Measurements from ENCODE around the gene DDX42.
"Not testable (repeated sequence)": the region's sequence is repeated elsewhere in the genome, so short reads cannot be mapped to it uniquely, and the experiment has no call there.

Gene DDX42

DNA sequence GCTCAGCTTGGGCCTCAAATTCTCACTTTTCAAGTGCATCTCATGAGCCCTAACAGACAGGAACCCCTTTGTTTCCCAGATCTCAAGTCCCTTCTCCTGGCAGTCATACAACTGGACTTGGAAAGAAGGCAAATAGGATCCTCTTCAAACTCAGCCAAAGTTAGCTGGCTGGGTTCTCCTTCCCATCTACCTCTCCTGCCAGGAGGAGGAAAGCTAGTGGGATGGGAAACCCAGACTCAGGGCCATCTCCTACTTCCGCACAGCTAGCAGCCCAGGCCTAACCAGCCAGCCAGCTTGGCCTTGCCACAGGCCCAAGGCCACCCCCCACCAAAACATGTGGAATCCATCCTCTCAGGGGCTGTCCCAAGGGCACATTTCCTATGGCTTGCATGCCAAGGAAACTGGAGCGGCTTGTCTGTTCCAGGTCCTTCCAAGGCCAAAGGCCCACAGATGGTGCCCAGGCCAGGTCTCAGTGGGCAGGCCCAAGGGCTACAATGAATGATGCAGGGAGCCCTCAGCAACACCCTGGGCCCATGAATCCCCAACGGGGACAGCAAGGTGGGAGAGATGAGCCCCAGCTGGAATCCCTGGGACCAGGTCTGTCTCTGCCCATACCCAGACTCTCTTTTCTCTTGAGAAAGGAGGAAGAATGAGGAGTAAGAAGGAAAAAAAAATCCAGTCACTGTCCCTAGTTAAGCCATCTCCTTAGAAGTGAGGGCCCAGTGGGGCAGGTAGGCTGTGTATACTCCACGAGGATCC, 66.8 kb downstream of the DDX42 start:
- ATAC-seq, result no peak

DNA sequence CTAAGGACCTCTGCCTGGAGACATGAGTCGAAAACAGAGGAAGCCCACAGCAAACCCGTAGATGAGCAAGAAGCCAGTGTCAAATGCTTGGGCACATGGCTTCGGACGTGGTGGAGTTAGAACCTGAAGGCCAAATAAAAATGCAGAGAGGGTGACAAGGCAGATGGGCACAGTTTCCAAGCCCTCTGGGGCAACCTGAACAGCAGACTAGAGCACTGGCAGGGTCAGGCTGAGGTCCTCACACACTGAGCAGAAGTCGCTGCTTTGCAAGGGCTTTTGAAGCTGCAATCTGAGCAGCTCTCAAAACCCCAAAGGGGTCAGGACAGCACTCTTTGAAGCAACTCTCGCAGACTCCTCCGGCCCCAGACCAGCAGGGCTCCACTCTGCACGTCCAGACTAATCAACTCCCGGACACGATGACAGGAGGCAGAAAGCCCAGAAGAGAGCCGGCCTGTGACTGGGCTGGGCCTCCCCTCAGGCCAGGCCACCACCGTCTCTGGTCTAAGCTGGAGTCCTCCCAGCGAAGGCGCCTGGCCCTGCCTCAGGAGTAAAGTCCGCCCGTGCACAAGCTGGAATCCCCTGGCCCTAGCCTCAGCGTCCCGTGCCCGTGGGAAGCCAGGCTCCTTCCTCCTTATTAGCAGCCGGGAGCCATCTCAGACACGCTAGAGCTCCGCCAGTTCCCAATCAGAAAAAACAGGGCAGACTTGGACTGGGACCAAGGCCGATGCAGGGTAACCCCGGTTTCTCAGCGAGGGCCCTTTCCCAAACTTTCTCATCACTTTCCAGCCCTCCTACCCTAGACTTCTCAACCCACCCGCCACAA, 67.6 kb downstream of the DDX42 start:
- no peak for ATAC-seq

DNA sequence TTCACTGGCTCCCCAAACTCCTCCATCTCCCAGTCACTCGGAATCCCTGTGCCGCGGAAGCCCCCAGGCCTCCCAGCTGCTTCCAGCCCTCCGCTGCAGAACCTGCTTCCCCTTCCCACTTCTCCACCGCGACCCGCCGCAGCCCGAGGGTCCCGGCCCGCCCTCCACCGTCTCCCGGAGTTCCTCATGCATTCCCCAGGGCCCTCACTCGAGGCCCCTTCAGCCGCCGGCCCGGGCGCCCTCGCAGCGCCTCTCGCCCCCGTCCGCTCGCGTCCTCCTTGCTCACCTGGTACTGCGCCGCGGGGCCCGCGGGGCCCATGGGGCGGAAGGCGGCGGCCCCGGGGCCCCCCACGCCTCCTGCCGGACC, 68.2 kb downstream of the DDX42 start:
- peak; percentile 33 to 44 for ATAC-seq

DNA sequence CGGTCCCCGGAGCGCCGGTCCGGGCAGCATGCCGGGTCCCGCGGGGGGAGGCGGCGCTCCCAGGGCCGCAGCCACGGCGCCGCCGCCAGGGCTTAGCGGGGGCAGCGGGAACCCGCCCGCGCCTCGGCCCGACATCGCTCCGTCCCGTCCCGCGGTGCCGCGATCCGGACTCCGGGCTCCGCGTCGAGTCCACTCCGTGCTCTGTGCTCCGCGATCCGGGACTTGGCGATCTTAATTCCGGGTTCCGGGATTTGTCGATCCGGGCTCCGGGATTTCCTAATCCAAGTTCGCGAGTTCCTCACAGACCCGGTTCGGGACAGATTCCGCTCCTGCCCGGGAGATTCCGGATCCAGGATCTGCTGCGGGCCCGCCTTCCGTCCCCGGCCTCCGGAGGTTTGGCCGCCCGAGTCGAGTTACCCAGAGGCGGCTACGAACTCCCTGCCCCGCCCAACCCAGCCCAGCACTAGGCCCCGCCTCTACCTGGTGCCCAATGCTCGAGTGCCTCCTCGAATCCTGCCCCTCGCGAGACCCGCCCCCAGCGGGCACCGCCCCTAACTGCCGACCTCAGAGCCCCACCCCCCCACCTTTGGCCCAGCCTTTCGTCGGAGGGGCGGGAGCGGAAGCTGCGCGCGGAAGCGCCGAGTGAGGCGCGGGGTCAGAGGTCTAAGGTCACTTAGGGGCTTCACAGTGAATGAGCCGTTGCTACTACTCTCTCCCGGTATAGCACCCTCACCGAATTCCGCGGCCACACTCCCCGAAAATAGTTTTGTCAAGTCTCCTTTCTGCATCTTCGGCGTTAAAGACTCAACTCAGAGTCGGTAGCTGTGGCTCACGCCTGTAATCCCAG, 68.8 kb downstream of the DDX42 start, which contains the start of gene SMARCD2:
SMARCD2 (minus strand) TSS at position 146 of the 847 bp plus-strand sequence; CDS start at position 135, 11 bp downstream.
- peak; percentile 90 to 91 for ATAC-seq

DNA sequence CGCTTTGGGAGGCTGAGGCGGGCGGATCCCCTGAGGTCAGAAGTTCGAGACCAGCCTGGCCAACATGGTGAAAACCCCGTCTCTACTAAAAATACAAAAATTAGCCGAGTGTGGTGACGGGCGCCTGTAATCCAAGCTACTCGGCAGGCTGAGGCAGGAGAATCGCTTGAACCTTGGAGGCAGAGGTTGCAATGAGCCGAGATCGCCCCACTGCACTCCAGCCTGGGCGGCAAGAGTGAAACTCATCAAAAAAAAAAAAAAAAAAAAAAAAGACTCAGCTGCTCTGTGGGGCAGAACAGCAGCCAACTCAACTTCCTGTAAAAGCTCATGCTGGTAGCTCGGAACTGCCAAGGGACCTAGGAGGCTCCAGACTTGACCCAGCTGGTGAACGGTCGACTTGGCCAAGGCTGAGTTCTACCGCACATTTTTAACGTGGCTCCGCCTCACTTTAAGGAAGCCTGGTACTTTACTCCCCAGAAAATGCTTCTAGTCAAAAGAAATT, 69.5 kb downstream of the DDX42 start:
- ATAC-seq, result peak in 1 of 2 donors; percentile 5

DNA sequence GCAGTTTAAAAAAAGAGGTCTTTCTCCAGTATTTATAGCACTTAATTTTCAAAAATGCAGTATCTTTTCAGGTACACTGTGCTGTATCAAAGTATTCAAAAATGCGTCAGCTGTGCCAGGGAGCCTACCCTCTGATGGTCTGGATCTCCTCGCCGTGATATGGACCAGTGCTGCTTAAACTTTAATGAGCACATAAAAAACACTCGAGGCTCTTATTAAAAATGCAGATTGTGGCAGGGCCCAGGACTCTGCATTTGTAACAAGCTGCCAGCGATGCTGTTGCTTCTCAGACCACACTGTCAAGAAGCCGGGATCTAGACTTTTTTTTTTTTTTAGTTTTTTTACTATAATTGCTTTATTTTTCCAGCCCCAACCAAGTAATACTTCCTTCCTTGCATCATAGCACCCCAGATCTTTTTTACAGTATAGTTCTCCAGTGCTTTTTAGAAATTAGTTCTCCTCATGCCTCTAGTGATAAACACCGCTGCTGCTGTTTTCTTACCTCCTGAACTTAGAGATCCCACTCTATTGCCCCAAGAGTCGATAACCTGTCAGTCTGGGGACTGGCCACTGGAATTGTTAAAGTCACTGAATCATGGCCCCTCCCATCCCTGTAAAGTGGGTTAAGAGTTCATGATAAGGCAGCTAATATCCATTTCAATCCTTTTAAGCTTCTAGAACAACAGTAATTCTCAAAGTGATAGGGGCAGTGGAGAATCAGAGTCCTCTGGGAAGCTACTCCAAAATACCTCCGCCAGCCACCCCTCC, 70.1 kb downstream of the DDX42 start:
- ATAC-seq, result no peak

DNA sequence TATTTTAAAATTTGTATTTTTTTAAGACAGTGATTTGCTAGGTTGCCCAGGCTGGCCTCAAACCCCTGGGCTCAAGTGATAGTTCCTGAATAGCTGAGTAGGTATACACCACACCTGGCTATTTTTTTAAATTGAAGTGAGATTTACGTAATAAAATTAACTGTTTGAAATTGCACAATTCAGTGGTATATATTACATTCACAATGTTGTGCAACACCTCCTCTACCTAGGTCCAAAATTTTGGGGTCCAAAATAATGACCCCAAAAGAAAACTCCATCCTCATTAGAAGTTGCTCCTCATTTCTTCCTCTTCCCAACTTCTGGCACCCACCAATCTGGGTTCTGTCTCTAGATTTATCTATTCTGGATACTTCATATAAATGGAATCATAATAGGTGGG, 71.5 kb downstream of the DDX42 start:
- ATAC-seq, result no peak

DNA sequence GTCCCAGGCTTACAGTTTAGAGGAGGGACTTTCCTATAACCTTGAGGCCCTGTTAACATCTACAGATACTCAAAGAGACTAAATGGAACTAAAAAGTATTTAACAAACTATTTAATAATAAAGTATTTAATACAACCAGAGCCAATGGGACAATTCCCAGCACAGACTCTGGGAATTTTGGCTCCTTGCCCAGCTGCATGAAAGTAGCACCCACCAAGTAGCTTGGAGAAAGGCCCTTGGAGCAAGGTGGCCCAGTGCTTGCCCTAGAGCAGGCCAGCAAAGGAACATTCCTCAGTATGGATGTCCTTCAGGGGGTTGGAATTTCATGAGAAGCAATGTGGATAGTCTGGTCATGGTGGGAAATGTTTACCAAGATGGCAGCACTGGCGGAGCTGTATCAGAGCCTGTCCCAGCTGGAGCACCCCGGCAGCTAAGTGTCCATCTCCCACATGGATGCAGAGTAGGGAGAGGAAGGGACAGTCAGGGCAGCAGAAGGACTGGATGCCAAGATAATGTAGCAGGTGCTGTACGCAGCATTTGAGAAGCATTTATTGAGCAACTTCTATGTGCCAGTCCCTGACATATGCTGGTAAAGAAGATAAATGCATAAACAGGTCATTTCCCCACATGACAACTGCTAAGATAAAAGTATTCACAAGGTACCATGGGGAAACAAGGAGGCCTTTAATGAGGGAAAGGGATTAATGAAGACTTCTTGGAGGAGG, 73.7 kb downstream of the DDX42 start:
- ATAC-seq, result no peak

DNA sequence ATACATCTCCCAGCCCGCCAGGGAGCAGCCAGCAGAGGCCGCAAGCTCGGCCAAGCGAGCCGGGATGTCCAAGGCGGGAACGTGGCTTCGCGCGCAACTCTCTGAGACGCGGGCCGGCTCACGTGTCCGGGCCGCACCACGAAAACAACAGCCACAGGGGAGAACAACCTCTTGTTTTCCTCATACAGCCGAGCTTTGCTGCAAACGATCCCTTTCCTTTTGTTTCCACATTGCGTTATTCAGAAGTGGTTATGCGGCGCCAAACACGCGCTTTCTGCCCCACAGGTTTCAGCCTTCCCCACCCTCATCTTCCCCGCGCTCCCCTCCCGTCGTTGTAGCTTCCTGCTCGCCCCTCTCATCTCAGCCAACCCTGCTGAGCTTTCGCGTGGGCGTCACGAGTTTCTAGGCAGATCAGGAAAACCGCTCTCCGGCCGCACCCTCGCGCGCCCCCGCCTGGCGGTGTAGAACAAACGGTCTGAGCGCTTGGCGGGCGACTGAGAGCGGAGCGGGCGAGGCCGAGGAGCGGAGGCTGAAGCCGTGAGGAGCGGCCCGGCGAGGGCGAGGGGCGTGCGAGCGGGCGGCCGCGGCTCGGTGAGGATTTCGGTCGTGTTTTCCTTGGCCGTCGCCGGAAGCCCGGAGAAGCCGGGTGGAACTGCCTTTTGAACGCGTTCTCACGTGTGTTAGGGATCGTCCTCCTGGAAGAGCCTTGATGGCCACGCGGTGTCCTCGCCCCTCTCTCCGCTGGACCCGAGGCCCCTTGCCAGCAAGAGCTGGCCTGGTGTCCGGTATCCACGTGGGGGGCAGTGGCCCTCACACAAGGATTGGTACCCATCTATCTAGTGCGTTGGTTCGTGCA, 75.1 kb downstream of the DDX42 start:
- peak; percentile 95 for ATAC-seq

DNA sequence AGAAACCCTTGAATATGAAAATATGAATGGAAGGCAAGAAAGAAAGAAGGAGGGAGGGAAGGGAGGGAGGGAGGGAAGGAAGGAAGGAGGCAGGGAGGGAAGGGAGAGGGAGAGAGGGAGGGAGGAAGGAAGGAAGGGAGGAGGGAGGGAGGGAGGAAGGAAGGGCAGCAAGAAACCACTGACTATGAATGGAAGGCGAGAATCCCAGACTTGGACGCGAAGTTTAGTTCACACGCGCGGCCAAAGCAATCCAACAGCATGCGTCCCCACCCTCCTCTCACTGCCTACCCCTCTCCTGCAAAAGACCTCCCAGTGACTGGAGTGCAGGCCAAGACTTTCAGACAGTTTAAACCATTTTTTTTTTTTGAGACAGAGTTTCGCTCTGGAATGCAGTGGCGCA, 76.4 kb downstream of the DDX42 start:
- ATAC-seq, result no peak

DNA sequence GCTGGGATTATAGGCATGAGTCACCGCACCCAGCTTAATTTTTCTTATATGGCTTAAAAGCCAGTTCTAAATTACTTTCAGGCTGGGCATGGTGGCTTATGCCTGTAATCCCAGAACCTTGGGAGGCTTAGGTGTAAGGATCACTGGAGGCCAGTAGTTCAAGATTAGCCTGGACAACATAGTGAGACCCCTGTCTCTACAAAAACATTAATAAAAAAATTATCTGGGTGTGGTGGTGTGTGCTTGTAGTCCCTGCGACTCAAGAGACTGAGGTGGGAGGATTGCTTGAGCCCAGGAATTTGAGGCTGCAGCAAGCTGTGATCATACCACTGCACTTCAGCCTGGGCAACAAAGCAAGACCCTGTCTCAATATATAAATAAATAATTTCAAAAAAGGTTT, 79.3 kb downstream of the DDX42 start:
- no peak for ATAC-seq

DNA sequence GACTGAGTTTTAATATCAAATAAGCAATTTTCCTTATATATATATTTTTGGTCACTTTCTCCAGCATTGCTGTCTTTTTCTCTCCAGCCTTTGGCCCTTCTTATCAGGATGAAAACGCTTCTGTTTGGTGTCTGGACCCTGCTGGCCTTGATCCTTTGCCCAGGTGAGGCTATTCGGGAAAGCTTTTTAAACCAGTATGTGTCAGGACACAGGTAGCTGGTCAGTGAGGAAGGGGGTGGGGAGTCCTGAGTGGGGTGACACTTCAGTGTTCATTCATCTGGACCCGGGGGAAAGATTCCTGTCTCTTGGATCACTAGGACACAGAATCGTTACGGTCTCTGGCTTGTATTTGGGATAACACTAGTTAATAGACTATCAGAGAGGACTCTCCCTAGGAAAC, 80.7 kb downstream of the DDX42 start:
- no peak for ATAC-seq

DNA sequence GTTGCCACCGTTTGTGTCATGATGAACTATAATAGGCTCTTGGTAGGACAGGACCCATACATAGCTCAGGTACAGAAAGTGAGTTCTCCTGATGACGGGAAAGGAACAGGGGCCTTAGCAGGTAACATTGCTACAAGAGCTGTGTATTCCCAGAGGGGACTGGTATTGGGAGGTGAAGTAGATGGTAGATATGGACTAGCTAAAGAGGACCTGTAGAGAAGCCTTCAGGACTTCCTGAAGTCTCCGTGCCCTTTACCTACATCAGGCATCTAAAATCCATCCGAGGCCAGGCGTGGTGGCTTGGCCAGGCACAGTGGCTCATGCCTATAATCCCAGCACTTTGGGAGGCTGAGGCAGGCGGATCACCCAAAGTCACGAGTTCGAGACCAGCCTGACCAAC, 81.2 kb downstream of the DDX42 start:
- ATAC-seq, result no peak

DNA sequence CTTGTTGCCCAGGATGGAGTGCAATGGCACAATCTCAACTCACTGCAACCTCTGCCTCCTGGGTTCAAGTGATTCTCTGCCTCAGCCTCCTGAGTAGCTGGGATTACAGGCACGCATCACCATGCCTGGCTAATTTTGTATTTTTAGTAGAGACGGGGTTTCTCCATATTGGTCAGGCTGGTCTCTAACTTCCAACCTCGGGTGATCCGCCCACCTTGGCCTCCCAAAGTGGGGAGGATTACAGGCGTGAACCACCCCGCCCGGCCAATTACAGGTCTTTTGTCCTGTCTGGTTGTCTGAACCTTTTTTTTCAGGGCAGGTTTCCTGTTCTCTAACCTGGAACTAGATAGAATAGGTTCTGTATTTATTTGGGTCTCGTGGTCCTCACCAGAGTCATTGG, 82.5 kb downstream of the DDX42 start:
- not testable (repeated sequence) for ATAC-seq

DNA sequence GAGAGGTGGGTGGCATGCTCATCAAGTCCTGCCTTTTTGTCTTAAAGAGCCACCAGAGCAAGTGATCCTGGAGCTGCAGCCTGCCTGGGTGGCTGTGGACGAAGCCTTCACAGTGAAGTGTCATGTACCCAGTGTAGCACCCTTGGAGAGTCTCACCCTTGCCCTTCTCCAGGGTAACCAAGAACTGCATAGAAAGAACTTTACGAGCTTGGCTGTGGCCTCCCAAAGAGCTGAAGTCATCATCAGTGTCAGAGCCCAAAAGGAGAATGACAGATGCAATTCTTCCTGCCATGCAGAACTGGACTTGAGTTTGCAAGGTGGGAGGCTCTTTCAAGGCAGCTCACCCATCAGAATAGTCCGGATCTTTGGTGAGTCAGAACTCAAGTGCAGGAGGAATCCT, 85.3 kb downstream of the DDX42 start:
- ATAC-seq, result no peak

DNA sequence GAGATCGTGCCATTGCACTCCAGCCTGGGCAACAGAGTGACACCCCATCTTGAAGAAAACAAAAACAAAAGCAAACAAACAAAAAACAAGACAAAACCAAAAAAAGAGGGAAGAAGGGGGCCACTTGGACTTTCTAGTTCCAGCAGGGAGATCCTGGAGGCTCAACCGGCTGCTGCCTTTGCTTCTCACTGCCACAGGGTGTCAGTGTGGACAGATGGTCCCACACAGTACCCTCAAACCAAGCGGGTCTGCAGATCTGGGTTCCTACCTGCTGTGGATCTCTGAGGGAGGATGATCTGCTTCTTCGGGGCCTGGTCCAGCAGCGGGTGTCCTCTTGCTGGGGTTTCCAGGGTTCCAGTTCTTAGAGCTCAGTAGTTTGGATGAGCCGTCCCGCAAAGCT, 92.7 kb downstream of the DDX42 start:
- not testable (repeated sequence) for ATAC-seq
